CD4-positive, alpha-beta T cell treated with Interleukin-12 subunit alpha and Interleukin-12 subunit beta, for 1 hour (primary cell): ENCODE measurements around the gene TM4SF5.

ENCODE experiments used
- DNase-seq: peaks from one replicate; pipeline ENCODE4 v3.0.0-alpha.2; 2020

Gene TM4SF5

GRCh38 chr17:4748686-4749085, 23.0 kb upstream of the TM4SF5 start:
- no peak for DNase-seq

- no peak for DNase-seq
These were observed 21.1 kb upstream of the TM4SF5 start for GRCh38 chr17:4750606-4751005.

- DNase-seq = no peak
These were observed 19.8 kb upstream of the TM4SF5 start for GRCh38 chr17:4751932-4752331.

- DNase-seq = no peak
These were observed 18.3 kb upstream of the TM4SF5 start for GRCh38 chr17:4753392-4753791.

- no peak for DNase-seq
These were observed 11.9 kb upstream of the TM4SF5 start for GRCh38 chr17:4759776-4760236.

GRCh38 chr17:4764595-4764994, 7.1 kb upstream of the TM4SF5 start:
- DNase-seq = no peak

- DNase-seq = no peak
These were observed 5.5 kb upstream of the TM4SF5 start for GRCh38 chr17:4766201-4766600.

GRCh38 chr17:4766723-4767122, 5.0 kb upstream of the TM4SF5 start:
- DNase-seq = no peak

- no peak for DNase-seq
These were observed 3.4 kb upstream of the TM4SF5 start for GRCh38 chr17:4768298-4768697.

- no peak for DNase-seq
These were observed 2.1 kb upstream of the TM4SF5 start for GRCh38 chr17:4769628-4770027.

- no peak for DNase-seq
These were observed 538 bp downstream of the TM4SF5 start for GRCh38 chr17:4772235-4772613.

GRCh38 chr17:4777969-4778760, 6.5 kb downstream of the TM4SF5 start:
- no peak for DNase-seq

GRCh38 chr17:4780325-4780955, 8.8 kb downstream of the TM4SF5 start:
- no peak for DNase-seq

GRCh38 chr17:4782652-4783051, 11.0 kb downstream of the TM4SF5 start:
- no peak for DNase-seq

- DNase-seq = no peak
These were observed 13.8 kb downstream of the TM4SF5 start for GRCh38 chr17:4785311-4786105.

- no peak for DNase-seq
These were observed 14.4 kb downstream of the TM4SF5 start, which contains the start of gene VMO1 for GRCh38 chr17:4786106-4786511. VMO1 (minus strand) TSS chr17:4786364; CDS start chr17:4786352, 12 bp downstream.

GRCh38 chr17:4786516-4786915, 14.8 kb downstream of the TM4SF5 start:
- DNase-seq = no peak

GRCh38 chr17:4788159-4788806, 16.6 kb downstream of the TM4SF5 start:
- DNase-seq = no peak

GRCh38 chr17:4788807-4789700, 17.4 kb downstream of the TM4SF5 start, which contains the start of gene GLTPD2:
GLTPD2 (plus strand) TSS chr17:4788964; CDS start chr17:4789012, 48 bp downstream.
- DNase-seq = no peak

- DNase-seq = no peak
These were observed 17.9 kb downstream of the TM4SF5 start for GRCh38 chr17:4789701-4789950.

GRCh38 chr17:4789951-4790704, 18.4 kb downstream of the TM4SF5 start:
- peak; percentile 85 for DNase-seq
